NCI-H2196 treated with DMSO at 0.1 percent for 48 hours (cell line): ENCODE measurements around the gene GFER.
"Not testable (repeated sequence)": the region's sequence is repeated elsewhere in the genome, so short reads cannot be mapped to it uniquely, and the experiment has no call there.

Experiments used
- DNase-seq: peaks from one replicate; lab custom pipeline; 2025; ENCODE audit not compliant: unreplicated experiment; lab: John Stamatoyannopoulos, UW

GFER gene

GRCh38 chr16:1983544-1984346 lies at the start of gene GFER:
GFER (plus strand) TSS chr16:1984193; CDS start chr16:1984219, 26 bp downstream.
- peak; percentile 86 for DNase-seq

DNA sequence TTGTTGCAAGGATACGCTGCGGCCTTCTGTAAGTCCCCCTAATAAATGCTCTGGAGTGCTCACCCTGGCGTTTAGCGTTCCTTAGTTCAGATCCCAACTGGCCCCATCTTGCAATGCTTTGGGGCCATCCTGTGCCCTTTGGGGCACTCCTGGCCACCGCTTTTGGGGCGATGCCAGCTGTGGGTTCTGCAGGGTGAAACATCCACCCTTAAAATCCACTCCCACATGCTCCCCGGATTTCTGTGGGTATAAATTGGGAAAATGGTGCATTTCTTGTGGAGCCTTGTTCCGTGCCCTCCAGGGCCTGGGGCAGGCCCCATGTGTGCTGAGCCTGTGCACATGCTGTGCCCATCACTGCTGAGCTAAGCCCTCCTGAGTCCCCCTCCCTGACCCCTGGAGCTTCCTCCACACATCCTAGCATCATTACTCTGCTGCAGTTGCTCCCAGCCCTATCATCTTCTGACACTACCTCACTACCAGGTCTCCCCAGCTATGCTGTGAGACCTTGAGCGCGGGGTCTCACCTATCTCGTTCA lies 47.0 kb upstream of the GFER start:
- no peak for DNase-seq

DNA sequence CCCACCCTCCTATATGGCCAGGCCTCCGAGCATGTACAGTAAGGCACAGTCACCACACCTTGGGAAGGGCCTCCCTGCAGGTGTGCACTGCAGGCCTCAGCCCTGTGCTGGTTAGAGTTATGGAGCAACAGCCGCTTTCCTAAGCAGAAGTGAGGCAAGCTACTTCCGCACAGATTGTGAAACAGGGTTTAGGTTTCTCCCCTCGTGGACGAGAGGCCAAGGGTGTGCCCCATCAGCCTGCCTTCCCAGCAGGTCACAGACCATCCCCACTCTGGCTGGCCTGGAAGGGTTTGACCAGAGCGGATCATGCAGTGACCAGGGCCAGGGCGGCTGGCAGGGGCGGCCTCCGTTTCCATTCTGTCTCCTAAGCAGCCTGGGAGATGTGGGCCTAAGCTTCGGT lies 45.7 kb upstream of the GFER start:
- no peak for DNase-seq

- DNase-seq, result no peak
Observed at GRCh38 chr16:1938910-1939309, 45.1 kb upstream of the GFER start.

DNA sequence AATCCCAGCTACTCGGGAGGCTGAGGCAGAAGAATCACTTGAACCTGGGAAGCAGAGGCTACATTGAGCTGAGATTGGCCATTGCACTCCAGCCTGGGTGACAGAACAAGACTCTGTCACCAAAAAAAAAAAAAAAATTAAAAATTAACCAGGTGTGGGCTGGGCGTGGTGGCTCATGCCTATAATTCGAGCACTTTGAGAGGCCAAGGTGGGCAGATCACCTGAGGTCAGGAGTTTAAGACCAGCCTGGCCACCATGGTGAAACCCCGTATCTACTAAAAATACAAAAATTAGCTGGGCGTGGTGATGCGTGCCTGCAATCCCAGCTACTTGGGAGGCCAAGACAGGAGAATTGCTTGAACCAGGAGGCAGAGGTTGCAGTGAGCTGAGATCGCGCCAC lies 44.2 kb upstream of the GFER start:
- not testable (repeated sequence) for DNase-seq

GRCh38 chr16:1940273-1941161 lies 43.5 kb upstream of the GFER start:
- DNase-seq, result no peak

DNA sequence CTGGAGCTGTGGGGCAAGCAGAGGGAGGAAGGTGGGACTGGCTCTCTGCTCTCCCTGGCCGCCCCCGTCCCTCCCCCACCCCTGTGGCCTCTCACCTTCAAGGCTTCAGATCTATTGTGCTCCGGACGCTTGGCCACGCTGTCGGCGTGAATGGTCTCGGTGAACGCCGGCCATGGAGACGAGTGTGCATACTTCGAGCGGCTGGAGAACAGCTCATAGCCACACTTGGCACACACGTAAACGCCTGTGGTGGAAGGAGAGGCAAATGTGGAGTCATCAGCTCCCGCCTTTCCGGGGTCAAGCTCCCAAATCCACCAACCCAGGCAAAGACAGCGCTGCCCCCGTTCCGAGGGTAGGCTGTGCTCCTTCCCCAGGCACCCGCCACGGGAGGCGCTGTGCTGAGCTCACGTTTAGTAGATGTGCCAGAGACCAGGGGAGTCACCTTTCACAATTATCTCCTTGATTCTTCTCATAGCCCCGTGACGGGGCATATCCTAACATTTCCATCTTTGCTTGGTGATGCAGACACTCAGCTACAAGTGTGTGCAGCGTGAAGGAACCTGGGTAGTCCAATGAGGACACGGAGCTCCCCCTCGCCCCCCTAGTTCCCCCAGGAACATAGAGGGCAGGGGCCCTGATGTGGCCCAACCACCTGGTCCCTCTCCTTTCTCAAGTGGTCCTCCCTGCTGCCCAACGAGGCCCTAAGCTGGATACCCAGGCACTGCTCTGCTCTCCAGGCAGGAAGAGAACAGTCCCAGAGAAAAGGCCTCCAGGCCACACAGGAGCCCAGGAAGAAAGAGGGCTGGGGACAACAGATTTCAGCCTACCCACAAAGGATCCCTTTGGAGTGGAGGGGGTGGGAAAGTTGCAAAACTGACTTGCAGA lies 42.6 kb upstream of the GFER start:
- DNase-seq, result no peak

DNA sequence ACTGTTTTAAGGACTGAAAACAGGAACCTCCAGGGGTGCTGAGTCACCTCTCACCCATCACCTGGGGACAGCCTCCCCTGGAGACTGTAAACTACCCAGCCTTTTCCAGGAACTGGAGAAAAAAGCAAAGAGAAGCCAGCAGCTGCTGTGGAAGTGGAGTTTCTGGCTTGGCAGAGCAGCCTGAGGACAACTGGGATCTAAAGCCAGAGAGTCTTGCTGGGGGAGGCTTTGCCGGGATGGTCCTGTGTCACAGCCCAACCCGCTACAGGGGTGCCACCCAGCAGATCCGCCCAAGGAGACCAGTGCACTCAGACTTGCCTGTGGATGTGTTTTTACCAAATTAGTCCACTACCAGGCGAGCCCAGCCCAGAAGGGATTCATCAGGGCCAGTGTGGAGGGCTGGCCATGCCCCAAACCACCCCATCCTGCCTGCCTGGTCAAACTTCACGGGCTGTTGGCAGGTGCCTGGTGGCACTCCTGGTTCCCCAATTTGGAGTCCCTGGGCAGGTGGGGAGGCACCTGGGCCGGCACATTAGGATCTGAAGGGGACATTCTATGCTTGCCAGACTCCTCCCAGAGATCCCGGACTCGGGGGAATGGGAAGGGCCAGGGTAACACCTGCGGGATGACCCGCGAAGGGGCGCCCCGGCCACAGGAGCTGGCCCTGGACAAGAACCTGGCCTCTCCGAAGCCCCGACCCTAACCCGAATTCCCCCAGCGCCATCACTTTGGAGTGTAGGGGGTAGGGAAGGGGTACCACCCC lies 41.8 kb upstream of the GFER start:
- no peak for DNase-seq

GRCh38 chr16:1942810-1943726 lies 40.9 kb upstream of the GFER start, which contains the start of gene MSRB1:
MSRB1 (minus strand) TSS chr16:1943199; CDS start chr16:1943156, 43 bp downstream.
- peak; percentile 98 for DNase-seq

DNA sequence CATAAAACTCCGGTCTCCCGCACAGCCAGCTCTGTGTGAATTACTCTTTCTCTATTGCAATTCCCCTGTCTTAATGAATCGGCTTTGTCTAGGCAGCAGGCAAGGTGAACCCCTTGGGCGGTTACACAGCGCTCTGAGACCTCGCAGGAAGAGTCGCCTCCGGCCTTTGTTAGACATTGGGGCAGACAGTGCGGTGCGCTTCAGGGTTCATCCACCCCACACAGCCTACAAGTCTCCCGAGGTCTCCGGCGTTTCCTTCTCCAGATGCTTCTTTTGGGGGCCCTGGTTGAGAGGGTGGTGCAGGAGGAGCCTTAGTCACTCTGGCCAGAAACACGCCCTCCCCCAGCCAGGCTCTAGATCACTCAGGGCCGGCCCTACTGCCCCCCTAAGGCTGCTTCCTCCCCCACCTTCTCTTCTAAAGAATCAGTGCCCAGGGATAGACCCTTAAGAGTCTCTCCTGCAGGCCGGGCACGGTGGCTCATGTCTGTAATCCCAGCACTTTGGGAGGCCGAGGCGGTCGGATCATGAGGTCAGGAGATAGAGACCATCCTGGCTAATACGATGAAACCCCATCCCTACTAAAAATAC lies 39.3 kb upstream of the GFER start:
- DNase-seq, result no peak

- DNase-seq, result no peak
Observed at GRCh38 chr16:1945559-1946391, 38.2 kb upstream of the GFER start.

- no peak for DNase-seq
Observed at GRCh38 chr16:1946495-1947368, 37.3 kb upstream of the GFER start.

DNA sequence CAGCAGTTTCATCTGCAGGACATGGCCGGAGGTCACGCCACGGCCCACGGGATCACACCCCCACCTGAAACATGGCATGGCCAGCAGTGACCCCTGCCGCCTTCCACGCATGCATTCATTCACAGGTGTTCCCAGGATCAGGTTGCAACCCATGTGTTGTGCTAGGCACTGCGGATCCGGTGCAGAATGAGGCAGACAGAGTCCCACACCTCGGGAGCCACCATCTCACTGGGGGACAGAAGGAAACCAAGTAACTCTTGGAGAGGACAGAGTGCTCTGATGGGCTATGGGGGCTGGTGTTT lies 36.7 kb upstream of the GFER start:
- no peak for DNase-seq

GRCh38 chr16:1949507-1949906 lies 34.5 kb upstream of the GFER start:
- no peak for DNase-seq

DNA sequence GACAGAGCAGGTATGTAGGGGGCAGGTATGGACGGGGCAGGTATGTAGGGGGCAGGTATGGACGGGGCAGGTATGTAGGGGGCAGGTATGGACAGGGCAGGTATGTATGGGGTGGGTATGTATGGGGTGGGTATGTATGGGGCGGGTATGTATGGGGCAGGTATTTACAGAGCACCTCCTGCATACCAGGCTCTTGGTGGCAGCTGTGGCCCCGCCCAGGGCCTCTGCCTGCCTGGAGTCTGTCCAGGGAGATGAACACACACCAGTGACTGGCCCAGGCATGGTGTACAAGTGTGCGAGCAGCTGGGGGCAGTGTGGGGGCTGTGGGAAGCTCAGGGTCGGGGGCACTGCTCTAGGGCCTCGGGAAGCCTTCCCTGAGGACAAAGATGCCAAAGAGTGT lies 33.9 kb upstream of the GFER start:
- DNase-seq, result no peak

DNA sequence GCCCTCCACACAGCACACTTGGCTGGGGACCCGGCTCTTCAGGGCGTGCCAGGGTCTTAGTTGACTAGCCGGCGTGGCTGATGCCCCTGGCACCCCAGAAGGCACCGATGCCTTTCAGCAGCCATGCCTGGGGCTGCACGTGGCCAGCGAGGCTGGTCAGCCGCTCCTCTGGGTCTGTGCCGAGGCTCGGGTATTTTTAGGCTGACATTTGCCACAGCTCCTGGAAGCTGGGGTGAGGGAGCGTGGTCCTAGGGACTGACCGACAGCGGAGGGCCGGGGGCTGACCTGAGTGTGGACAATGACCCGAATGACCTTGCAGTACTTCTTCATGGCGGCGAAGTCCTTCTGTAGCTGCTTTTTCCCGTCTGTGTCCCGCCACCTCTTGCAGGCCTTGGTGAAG lies 33.4 kb upstream of the GFER start:
- DNase-seq, result no peak

DNA sequence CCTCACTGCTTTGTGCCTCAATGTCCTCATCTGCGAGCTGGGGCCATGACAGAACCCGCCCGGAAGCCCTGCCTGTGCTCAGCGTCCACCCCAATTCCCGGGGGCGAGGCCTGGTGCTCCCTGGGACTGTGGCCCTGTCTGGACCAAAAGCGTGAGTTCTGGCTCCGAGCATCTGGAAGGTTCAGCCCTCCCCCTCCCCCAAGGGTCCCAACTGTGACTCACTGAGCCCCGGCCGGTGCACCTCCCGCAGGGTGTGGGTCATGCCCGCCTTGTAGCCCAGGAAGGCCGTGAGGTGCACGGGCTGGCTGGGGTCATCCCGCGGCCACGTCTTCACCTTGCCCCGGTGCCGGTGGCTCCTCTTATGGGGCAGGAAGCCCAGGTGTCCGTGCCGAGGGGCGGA lies 30.3 kb upstream of the GFER start:
- no peak for DNase-seq
